ENCODE data around the gene SIVA1.
A peak's percentile ranks its signal among the peaks of the same experiment; 100 is the strongest.
"Not testable (repeated sequence)": the region's sequence is repeated elsewhere in the genome, so short reads cannot be mapped to it uniquely, and the experiment has no call there.

The SIVA1 gene

GRCh38 chr14:104721505-104722431 is 31.2 kb upstream of the SIVA1 start:
- no peak for DNase-seq (ENCODE audit: low read depth)

GRCh38 chr14:104722938-104723650 is 29.9 kb upstream of the SIVA1 start:
- DNase-seq (ENCODE audit: low read depth): no peak

GRCh38 chr14:104723651-104724406 is 29.1 kb upstream of the SIVA1 start, which contains the start of gene ADSS1:
Gene ADSS1 (plus strand): TSS chr14:104724229. CDS start chr14:104724271, 42 bp downstream.
- DNase-seq (ENCODE audit: low read depth): peak; percentile 30

- DNase-seq (ENCODE audit: low read depth): no peak
Measured at GRCh38 chr14:104724407-104724980, 28.5 kb upstream of the SIVA1 start.

- no peak for DNase-seq (ENCODE audit: low read depth)
Measured at GRCh38 chr14:104724981-104725771, 27.8 kb upstream of the SIVA1 start.

GRCh38 chr14:104725772-104726548 is 27.0 kb upstream of the SIVA1 start:
- no peak for DNase-seq (ENCODE audit: low read depth)

GRCh38 chr14:104726600-104727451 is 26.1 kb upstream of the SIVA1 start:
- DNase-seq (ENCODE audit: low read depth): no peak

- DNase-seq (ENCODE audit: low read depth): no peak
Measured at GRCh38 chr14:104728631-104729030, 24.3 kb upstream of the SIVA1 start.

- DNase-seq (ENCODE audit: low read depth): not testable (repeated sequence)
Measured at GRCh38 chr14:104729176-104729834, 23.6 kb upstream of the SIVA1 start.

GRCh38 chr14:104729835-104730181 is 23.1 kb upstream of the SIVA1 start:
- no peak for DNase-seq (ENCODE audit: low read depth)

GRCh38 chr14:104730487-104730886 is 22.5 kb upstream of the SIVA1 start:
- no peak for DNase-seq (ENCODE audit: low read depth)

GRCh38 chr14:104731320-104732294 is 21.3 kb upstream of the SIVA1 start:
- no peak for DNase-seq (ENCODE audit: low read depth)

- no peak for DNase-seq (ENCODE audit: low read depth)
Measured at GRCh38 chr14:104732355-104732804, 20.6 kb upstream of the SIVA1 start.

GRCh38 chr14:104732931-104733681 is 19.8 kb upstream of the SIVA1 start:
- no peak for DNase-seq (ENCODE audit: low read depth)

GRCh38 chr14:104734051-104734587 is 18.8 kb upstream of the SIVA1 start:
- no peak for DNase-seq (ENCODE audit: low read depth)

GRCh38 chr14:104734601-104734990 is 18.4 kb upstream of the SIVA1 start:
- no peak for DNase-seq (ENCODE audit: low read depth)
